ENCODE measurements around the gene EVI2A. TPM values are rescaled to one million over a fixed set of nuclear protein-coding genes. Genes with fewer than 3 reads are reported as not detected.
A peak's percentile ranks its signal among the peaks of the same experiment; 100 is the strongest.
"Not testable (repeated sequence)": the region's sequence is repeated elsewhere in the genome, so short reads cannot be mapped to it uniquely, and the experiment has no call there.

EVI2A gene
- total RNA-seq, 2 donors from 2014 or later = 2.6 to 7.4 TPM

DNA sequence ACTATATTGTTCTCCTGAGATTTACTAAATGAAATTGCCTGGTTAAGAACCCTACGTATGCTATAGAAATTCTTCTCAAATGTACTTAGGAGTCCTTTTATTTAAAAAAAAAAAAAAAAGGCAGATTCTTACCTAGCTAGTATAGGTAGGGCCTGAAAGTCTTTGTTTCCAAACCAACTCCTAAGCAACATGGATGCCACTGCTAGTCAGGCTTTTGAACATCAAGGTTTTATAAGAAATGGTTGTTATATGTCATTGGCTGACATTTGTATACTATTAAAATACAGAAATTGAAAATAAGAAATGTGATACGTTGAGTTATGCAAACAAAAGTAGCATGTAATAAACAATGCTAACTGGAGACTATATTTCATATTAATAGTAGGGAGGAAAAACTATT, 1.2 kb downstream of the EVI2A start:
- Histone ChIP-seq H3K36me3 (no peaks in the 10 kb centered on the region), H3K27ac (peak overlapping the region; percentile 48), H3K9me3 (no peaks in the 10 kb centered on the region), H3K4me3 (peak overlapping the region; percentile 3), H3K27me3 (no peaks in the 10 kb centered on the region), H3K4me1 (no peaks in the 10 kb centered on the region), H3K9ac (ENCODE audit: low read depth in 2 of 2, low read length in 2 of 2) (no peak overlapping the region)
- TF ChIP-seq, protein P1, sequence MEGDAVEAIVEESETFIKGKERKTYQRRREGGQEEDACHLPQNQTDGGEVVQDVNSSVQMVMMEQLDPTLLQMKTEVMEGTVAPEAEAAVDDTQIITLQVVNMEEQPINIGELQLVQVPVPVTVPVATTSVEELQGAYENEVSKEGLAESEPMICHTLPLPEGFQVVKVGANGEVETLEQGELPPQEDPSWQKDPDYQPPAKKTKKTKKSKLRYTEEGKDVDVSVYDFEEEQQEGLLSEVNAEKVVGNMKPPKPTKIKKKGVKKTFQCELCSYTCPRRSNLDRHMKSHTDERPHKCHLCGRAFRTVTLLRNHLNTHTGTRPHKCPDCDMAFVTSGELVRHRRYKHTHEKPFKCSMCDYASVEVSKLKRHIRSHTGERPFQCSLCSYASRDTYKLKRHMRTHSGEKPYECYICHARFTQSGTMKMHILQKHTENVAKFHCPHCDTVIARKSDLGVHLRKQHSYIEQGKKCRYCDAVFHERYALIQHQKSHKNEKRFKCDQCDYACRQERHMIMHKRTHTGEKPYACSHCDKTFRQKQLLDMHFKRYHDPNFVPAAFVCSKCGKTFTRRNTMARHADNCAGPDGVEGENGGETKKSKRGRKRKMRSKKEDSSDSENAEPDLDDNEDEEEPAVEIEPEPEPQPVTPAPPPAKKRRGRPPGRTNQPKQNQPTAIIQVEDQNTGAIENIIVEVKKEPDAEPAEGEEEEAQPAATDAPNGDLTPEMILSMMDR (IDR thresholded peaks at IDR 0.05) = no peak
- no peak for DNase-seq
- intact Hi-C loops (cut with DNase I) = no loop called here

DNA sequence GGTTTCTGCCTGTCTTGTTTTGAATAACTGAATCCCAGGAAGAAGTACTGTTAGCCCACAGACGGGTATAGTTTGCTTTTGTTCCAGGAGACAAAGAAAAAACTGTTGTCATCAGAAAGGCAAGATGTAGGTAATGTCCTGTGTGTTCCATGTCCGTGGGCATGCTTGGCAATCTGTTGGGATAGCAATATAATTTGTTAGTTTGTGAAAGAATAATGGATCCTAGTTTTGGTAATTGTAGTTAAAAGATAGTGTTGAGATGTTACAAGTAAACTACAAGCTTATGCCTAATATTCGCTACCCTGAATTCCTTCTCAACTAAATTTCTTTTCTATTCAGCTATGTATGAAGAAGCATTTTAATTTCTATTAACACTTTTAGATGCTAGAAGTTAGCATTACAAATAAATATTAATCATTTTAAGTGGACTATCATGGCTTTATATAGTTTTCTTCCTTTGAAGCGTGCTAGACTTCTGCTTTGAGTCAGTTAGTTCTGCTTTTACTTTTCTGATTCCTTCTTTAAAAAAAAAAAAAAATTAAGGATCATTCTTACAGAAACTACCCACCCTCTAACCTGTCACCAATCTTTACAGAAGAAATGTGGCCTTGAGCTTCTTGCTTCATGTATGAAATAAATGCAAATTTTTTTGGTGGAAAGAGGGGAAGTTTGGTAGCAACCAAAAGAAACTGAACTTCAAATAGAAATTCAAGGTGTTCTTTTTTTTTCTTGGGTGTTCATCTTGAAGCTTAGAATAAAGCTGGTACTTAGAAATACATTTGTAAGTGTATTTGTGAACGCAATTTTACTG, 2.4 kb downstream of the EVI2A start:
- Histone ChIP-seq H3K9me3 (no peaks in the 10 kb centered on the region), H3K9ac (ENCODE audit: low read depth in 2 of 2, low read length in 2 of 2) (peak overlapping the region in 1 of 2 donors; percentile 14), H3K27ac (peak overlapping the region; percentile 54), H3K4me3 (no peak overlapping the region), H3K27me3 (no peaks in the 10 kb centered on the region), H3K4me1 (no peaks in the 10 kb centered on the region), H3K36me3 (no peaks in the 10 kb centered on the region)
- DNase-seq = no peak
- TF ChIP-seq, protein P1 (IDR thresholded peaks at IDR 0.05) = no peak
- intact Hi-C loops (cut with DNase I) = no loop called here

DNA sequence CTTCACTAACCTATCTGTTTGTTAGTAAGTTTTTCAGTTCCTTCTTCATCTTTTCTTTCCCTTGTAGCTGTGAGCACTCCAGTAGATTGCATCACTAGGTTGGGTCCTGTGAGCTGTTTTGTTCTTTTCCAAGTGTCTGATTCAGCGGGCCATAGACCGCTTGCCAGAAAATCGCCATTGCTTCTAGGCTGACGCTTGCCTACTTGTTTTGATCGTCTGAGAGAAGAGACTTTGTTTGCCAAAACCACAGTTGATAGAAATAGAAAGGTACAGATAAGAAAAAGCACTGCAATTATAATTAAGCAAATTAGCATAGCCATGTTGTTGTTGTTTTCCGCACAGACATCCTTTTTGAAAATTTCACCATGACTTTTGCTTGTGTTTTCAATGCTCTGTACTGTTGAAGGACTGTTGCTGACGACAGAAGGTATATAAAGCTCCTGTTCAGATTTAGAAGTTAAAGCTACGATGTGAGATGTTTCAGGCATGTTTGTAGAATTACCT, 3.1 kb downstream of the EVI2A start:
- H3K27ac ChIP-seq = peak overlapping the region; percentile 54
- no peaks in the 10 kb centered on the region for H3K36me3 ChIP-seq
- H3K27me3 ChIP-seq = no peaks in the 10 kb centered on the region
- TF ChIP-seq, protein P1 (IDR thresholded peaks at IDR 0.05) = no peak
- H3K4me1 ChIP-seq = no peaks in the 10 kb centered on the region
- no peak overlapping the region for H3K4me3 ChIP-seq
- no peaks in the 10 kb centered on the region for H3K9me3 ChIP-seq
- DNase-seq = peak; percentile 28
- H3K9ac ChIP-seq (ENCODE audit: low read depth in 2 of 2, low read length in 2 of 2) = peak overlapping the region in 1 of 2 donors; percentile 21
- intact Hi-C loops (cut with DNase I) = no loop called here

DNA sequence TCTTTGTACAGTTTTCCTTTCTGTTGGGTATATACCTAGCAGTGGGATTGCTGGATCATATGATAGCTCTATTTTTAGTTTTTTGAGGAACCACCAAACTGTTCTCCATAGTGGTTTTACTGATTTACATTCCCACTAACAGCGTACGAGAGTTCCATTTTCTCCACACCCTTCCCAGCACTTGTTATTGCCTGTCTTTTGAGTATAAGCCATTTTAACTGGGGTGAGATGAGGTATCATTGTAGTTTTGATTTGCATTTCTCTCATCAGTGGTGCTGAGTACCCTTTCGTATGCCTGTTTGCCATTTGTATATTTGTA, 6.7 kb downstream of the EVI2A start:
- H3K27me3 ChIP-seq = no peaks in the 10 kb centered on the region
- no peak for DNase-seq
- peak overlapping the region; percentile 75 for H3K27ac ChIP-seq
- H3K9me3 ChIP-seq = no peaks in the 10 kb centered on the region
- no peaks in the 10 kb centered on the region for H3K36me3 ChIP-seq
- H3K9ac ChIP-seq (ENCODE audit: low read depth in 2 of 2, low read length in 2 of 2) = no peak overlapping the region
- H3K4me1 ChIP-seq = no peaks in the 10 kb centered on the region
- intact Hi-C loops (cut with DNase I) = no loop called here
- no peak overlapping the region for H3K4me3 ChIP-seq
- TF ChIP-seq, protein P1 (IDR thresholded peaks at IDR 0.05) = no peak

DNA sequence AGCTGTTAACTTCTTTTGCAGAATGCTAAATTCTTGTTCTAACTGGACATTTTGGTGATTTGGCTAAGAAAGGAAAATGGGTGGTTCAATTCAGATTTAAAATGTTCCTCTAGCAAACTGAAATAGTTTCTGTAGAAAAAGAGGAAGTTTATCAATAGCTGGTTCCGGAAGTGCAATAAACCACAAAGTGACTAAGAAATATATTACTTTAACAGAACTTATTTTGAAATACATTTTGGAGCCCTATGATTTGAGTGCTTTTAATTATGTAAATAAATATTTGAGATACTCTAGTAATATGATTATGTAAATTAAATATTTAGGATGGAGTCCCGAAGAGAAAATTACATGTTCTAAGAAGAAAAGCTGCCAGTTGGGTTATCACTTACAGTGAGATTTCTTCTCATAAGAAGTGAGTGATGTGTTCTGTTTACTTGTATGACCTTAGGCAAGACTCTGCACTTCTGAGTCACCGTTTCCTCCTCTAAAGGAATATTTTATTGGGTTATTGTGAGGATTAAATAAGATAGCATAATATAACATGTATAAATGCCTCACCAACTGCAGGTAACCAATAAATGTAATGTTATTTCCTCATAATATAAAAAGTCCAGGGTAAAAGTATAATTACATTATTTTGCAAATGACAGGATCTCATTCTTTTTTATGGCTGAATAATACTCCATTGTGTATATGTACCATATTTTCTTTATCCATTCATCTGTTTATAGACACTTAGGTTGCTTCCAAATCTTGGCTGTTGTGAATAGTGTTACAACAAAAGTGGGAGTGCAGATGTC, 7.2 kb downstream of the EVI2A start, which contains the start of gene EVI2B:
Gene EVI2B, minus strand, starts transcription at position 73 of the 800 bp plus-strand sequence. CDS start 8,445 bp downstream, outside the sequence.
- peak within 1 kb of the TSS; percentile 75 for H3K27ac ChIP-seq
- intact Hi-C loops (cut with DNase I) = no loop called here
- no peaks in the 10 kb centered on the region for H3K9me3 ChIP-seq
- TF ChIP-seq, protein P1 (IDR thresholded peaks at IDR 0.05) = no peak
- H3K4me3 ChIP-seq = peak within 1 kb of the TSS; percentile 25
- H3K9ac ChIP-seq (ENCODE audit: low read depth in 2 of 2, low read length in 2 of 2) = no peak within 1 kb of the TSS
- H3K36me3 ChIP-seq = no peaks in the 10 kb centered on the region
- no peak for DNase-seq
- no peaks in the 10 kb centered on the region for H3K27me3 ChIP-seq
- H3K4me1 ChIP-seq = no peaks in the 10 kb centered on the region

DNA sequence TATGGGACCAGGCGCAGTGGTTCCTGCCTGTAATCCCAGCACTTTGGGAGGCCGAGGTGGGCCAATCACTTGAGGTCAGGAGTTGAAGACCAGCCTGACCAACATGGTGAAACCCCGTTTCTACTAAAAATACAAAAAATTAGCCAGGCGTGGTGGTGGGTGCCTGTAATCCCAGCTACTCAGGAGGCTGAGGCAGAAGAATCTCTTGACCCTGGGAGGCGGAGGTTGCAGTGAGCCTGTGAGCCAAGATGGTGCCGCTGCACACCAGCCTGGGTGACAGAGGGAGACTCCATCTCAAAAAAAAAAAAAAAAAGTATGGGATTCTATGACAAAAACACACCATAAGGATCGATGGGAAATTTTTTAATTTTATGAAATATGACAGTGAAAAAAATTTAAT, 9.2 kb downstream of the EVI2A start:
- Histone ChIP-seq H3K4me3 (peak overlapping the region; percentile 25), H3K27ac (peak overlapping the region; percentile 53)
- H3K4me1 ChIP-seq; H3K9me3 ChIP-seq; H3K36me3 ChIP-seq; H3K9ac ChIP-seq (ENCODE audit: low read depth in 2 of 2, low read length in 2 of 2); intact Hi-C loops (cut with DNase I); H3K27me3 ChIP-seq; DNase-seq: not testable (repeated sequence)
